Lower lobe of right lung (tissue), 2 donors: Measurements from ENCODE around the gene SH2D3A. TPM values are rescaled to one million over a fixed set of nuclear protein-coding genes. Genes with fewer than 3 reads are reported as not detected.
"Not testable (repeated sequence)": the region's sequence is repeated elsewhere in the genome, so short reads cannot be mapped to it uniquely, and the experiment has no call there.

Experiments used
- ATAC-seq, 2 donors: fragments of 200-7000 bp; cut with Tn5 transposase; one replicate each; pipeline ENCODE4 v1.9.1; 2020 to 2022; ENCODE audit warnings: mild to moderate bottlenecking in 2 of 2, moderate library complexity in 2 of 2
- DNase-seq: peaks from one replicate; pipeline ENCODE4 v3.0.0-alpha.2; 2020
- H3K27ac ChIP-seq: fragments of 200-600 bp; one replicate; pipeline ENCODE4 v1.8.0; 2022
- H3K27me3 ChIP-seq: fragments of 200-600 bp; one replicate; pipeline ENCODE4 v1.8.0; 2022; ENCODE audit warnings: low read depth
- H3K36me3 ChIP-seq: fragments of 200-600 bp; one replicate; pipeline ENCODE4 v1.8.0; 2022; ENCODE audit warnings: mild to moderate bottlenecking
- H3K4me1 ChIP-seq: fragments of 200-600 bp; one replicate; pipeline ENCODE4 v1.8.0; 2022
- H3K4me3 ChIP-seq: fragments of 200-600 bp; one replicate; pipeline ENCODE4 v1.8.0; 2022; ENCODE audit warnings: mild to moderate bottlenecking
- H3K9me3 ChIP-seq: fragments of 200-600 bp; one replicate; pipeline ENCODE4 v1.8.0; 2022
- CTCF ChIP-seq: fragments of 200-600 bp; IDR thresholded peaks from one replicate; pipeline ENCODE4 v1.8.0; 2022; ENCODE audit warnings: antibody characterized with exemption, mild to moderate bottlenecking
- intact Hi-C: fragments of 100-400 bp; cut with DNase I; formaldehyde crosslinking; loops from one replicate; pipeline ENCODE4 v1.11.0; 2022
- total RNA-seq: library from RNA; stranded (reverse); fragmentation: NEBNext Ultra II Directional; extraction: Animal tissue kit (Norgen Biotek cat#: 25700); gene quantifications from one replicate; pipeline ENCODE4 v1.2.1, GENCODE V29; 2021
- donor health status: DM: no; HTN: yes; CAD: no; lungs with severe emphysema.

The SH2D3A gene
- total RNA-seq, 1 donor from 2014 or later = 21.2 TPM

GRCh38 chr19:6769006-6769619 is 1.9 kb upstream of the SH2D3A start:
- H3K4me1 ChIP-seq = peaks cover 31% of the 10 kb centered on the region
- peak; percentile 40 for TF ChIP-seq CTCF
- H3K27ac ChIP-seq = no peak overlapping the region
- no peaks in the 10 kb centered on the region for H3K9me3 ChIP-seq
- no peak for DNase-seq
- H3K27me3 ChIP-seq = peaks cover 8% of the 10 kb centered on the region
- H3K4me3 ChIP-seq = no peak overlapping the region
- no peak for ATAC-seq
- no peaks in the 10 kb centered on the region for H3K36me3 ChIP-seq
- intact Hi-C loops = no loop called here

GRCh38 chr19:6768236-6768785 is 1.1 kb upstream of the SH2D3A start:
- Histone ChIP-seq H3K27ac (peak overlapping the region; percentile 74), H3K9me3 (no peaks in the 10 kb centered on the region), H3K36me3 (peaks cover 2% of the 10 kb centered on the region), H3K27me3 (peaks cover 8% of the 10 kb centered on the region), H3K4me1 (peaks cover 31% of the 10 kb centered on the region), H3K4me3 (peak overlapping the region; percentile 61)
- ATAC-seq (no peak), DNase-seq (no peak)
- intact Hi-C loops = no loop called here
- no peak for TF ChIP-seq CTCF

GRCh38 chr19:6767081-6767356 is 216 bp downstream of the SH2D3A start:
- H3K27me3 ChIP-seq = peaks cover 8% of the 10 kb centered on the region
- intact Hi-C loops = no loop called here
- TF ChIP-seq CTCF = no peak
- DNase-seq (no peak), ATAC-seq (peak; percentile 52 to 62)
- H3K4me1 ChIP-seq = peaks cover 31% of the 10 kb centered on the region
- peak overlapping the region; percentile 74 for H3K27ac ChIP-seq
- H3K9me3 ChIP-seq = no peaks in the 10 kb centered on the region
- H3K4me3 ChIP-seq = peak overlapping the region; percentile 61
- peaks cover 9% of the 10 kb centered on the region for H3K36me3 ChIP-seq

- H3K9me3 ChIP-seq = no peaks in the 10 kb centered on the region
- peaks cover 31% of the 10 kb centered on the region for H3K4me1 ChIP-seq
- DNase-seq = peak; percentile 26
- peaks cover 8% of the 10 kb centered on the region for H3K27me3 ChIP-seq
- H3K4me3 ChIP-seq = peak overlapping the region; percentile 61
- H3K27ac ChIP-seq = peak overlapping the region; percentile 74
- no peak for TF ChIP-seq CTCF
- intact Hi-C loops = no loop called here
- no peak for ATAC-seq
- H3K36me3 ChIP-seq = peaks cover 9% of the 10 kb centered on the region
These were observed 716 bp downstream of the SH2D3A start for GRCh38 chr19:6766357-6767080.

- peaks cover 8% of the 10 kb centered on the region for H3K27me3 ChIP-seq
- H3K4me3 ChIP-seq = peak overlapping the region; percentile 61
- TF ChIP-seq CTCF = no peak
- DNase-seq = peak; percentile 95
- H3K9me3 ChIP-seq = no peaks in the 10 kb centered on the region
- peak overlapping the region; percentile 74 for H3K27ac ChIP-seq
- peaks cover 31% of the 10 kb centered on the region for H3K4me1 ChIP-seq
- peaks cover 9% of the 10 kb centered on the region for H3K36me3 ChIP-seq
- intact Hi-C loops = no loop called here
- ATAC-seq = peak; percentile 78 to 83
These were observed 1.4 kb downstream of the SH2D3A start for GRCh38 chr19:6765738-6766356.

- H3K9me3 ChIP-seq, DNase-seq, ATAC-seq, H3K27me3 ChIP-seq, intact Hi-C loops, H3K27ac ChIP-seq, H3K4me3 ChIP-seq: not testable (repeated sequence)
- peaks cover 21% of the 10 kb centered on the region for H3K4me1 ChIP-seq
- peaks cover 31% of the 10 kb centered on the region for H3K36me3 ChIP-seq
These were observed 4.9 kb downstream of the SH2D3A start for GRCh38 chr19:6762253-6762797.
